ENCODE measurements around the gene ANGPTL8. TPM values are rescaled to one million over a fixed set of nuclear protein-coding genes. Genes with fewer than 3 reads are reported as not detected.

ANGPTL8 gene
- total RNA-seq, 1 donor from 2014 or later, result not detected

DNA sequence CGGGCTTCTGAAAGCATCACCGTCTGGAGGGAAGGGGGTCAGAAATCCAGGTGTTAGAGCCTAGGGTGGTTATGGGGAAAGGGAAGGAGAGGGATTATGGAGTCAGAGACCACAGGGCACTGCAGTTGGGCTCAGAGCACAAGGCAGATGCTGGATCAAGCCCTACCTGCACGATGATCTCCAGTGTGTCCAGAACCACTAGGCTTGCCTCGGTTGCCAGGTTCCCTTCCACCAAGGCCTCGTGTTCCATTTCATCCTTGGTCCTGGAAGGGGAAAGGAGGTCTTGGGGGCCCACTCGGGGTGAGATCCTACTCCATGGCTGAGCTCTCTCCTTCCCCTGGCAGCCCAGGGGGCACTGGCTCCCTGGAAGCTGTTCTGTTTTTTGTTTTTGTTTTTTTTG lies 25.0 kb upstream of the ANGPTL8 start:
- Mint-ChIP-seq H3K9me3 (ENCODE audit: unreplicated experiment) (no peaks in the 10 kb centered on the region), H3K4me3 (ENCODE audit: unreplicated experiment) (no peak overlapping the region), H3K27ac (ENCODE audit: unreplicated experiment) (no peak overlapping the region), H3K36me3 (ENCODE audit: unreplicated experiment) (peaks cover 32% of the 10 kb centered on the region), H3K4me1 (ENCODE audit: unreplicated experiment) (peaks cover 3% of the 10 kb centered on the region), H3K27me3 (ENCODE audit: unreplicated experiment) (no peaks in the 10 kb centered on the region)
- TF ChIP-seq, protein P1, sequence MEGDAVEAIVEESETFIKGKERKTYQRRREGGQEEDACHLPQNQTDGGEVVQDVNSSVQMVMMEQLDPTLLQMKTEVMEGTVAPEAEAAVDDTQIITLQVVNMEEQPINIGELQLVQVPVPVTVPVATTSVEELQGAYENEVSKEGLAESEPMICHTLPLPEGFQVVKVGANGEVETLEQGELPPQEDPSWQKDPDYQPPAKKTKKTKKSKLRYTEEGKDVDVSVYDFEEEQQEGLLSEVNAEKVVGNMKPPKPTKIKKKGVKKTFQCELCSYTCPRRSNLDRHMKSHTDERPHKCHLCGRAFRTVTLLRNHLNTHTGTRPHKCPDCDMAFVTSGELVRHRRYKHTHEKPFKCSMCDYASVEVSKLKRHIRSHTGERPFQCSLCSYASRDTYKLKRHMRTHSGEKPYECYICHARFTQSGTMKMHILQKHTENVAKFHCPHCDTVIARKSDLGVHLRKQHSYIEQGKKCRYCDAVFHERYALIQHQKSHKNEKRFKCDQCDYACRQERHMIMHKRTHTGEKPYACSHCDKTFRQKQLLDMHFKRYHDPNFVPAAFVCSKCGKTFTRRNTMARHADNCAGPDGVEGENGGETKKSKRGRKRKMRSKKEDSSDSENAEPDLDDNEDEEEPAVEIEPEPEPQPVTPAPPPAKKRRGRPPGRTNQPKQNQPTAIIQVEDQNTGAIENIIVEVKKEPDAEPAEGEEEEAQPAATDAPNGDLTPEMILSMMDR (IDR thresholded peaks at IDR 0.05), result no peak
- DNase-seq (ENCODE audit: extremely low spot score, unreplicated experiment), result no peak

DNA sequence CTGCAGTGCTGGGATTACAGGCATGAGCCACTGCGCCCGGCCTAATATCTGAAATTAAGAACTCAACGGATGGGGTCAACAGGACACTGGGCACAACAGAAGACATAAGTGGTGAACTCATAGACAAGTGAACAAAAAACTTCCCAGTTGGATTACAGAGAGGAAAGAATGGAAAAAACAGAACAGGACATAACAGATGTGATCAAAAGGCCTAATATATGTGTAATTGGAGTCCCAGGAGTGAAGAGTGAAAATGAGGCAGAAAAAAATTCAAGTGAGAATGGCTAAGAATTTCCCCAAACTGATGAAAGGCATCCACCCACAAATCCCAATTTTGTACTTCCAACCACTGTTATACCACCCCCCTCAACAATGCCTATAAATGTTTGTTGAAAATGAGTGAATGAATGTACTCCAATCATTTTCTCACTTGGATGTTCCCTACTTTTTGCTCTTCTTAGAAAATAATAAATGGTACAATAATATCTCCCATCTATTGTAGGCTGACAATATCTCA lies 18.3 kb upstream of the ANGPTL8 start:
- Mint-ChIP-seq H3K9me3 (ENCODE audit: unreplicated experiment) (peaks cover 18% of the 10 kb centered on the region), H3K27ac (ENCODE audit: unreplicated experiment) (no peak overlapping the region), H3K4me3 (ENCODE audit: unreplicated experiment) (no peak overlapping the region), H3K27me3 (ENCODE audit: unreplicated experiment) (no peaks in the 10 kb centered on the region), H3K36me3 (ENCODE audit: unreplicated experiment) (peaks cover 42% of the 10 kb centered on the region), H3K4me1 (ENCODE audit: unreplicated experiment) (no peaks in the 10 kb centered on the region)
- TF ChIP-seq, protein P1 (IDR thresholded peaks at IDR 0.05), result no peak
- DNase-seq (ENCODE audit: extremely low spot score, unreplicated experiment), result no peak

DNA sequence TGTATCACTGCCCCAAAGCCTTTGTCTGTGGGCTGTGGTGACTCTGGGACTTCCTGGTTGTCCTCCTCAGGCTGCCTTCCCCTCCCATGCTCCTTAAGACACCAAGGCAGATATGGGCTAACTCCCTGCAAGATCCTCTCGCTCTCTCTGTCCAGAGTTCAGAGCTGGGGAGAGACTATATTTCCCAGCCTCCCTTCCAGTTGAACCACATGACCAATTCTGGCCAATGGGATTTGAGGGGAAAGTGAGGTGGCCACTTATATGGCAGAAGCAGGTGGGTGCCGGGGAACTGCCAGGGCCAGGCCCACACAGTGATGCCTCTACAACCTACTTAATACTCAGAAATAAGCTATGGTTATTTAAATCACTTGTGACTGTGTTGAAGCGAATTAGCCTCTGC lies 16.2 kb upstream of the ANGPTL8 start:
- H3K27me3 Mint-ChIP-seq (ENCODE audit: unreplicated experiment), result no peaks in the 10 kb centered on the region
- H3K4me3 Mint-ChIP-seq (ENCODE audit: unreplicated experiment), result no peak overlapping the region
- TF ChIP-seq, protein P1 (IDR thresholded peaks at IDR 0.05), result no peak
- H3K27ac Mint-ChIP-seq (ENCODE audit: unreplicated experiment), result no peak overlapping the region
- no peak for DNase-seq (ENCODE audit: extremely low spot score, unreplicated experiment)
- peaks cover 36% of the 10 kb centered on the region for H3K36me3 Mint-ChIP-seq (ENCODE audit: unreplicated experiment)
- H3K4me1 Mint-ChIP-seq (ENCODE audit: unreplicated experiment), result no peaks in the 10 kb centered on the region
- peaks cover 18% of the 10 kb centered on the region for H3K9me3 Mint-ChIP-seq (ENCODE audit: unreplicated experiment)

DNA sequence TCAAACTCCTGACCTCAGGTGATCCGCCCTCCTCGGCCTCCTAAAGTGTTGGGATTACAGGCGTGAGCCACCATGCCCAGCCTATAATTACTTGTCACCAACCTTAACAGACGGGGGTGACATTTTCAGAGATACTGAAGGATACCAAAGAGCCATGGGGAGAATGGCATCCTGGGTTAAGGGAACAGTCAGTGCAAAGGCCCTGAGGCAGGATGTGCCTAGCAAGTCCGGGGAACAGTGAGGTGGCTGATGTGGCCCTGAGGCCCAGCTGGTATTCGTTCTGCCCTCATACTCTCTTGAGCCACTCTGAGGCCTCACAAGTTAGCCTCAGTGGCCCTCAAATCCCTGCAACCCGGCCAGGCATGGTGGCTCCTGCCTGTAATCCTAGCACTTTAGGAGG lies 15.0 kb upstream of the ANGPTL8 start:
- TF ChIP-seq, protein P1 (IDR thresholded peaks at IDR 0.05), result no peak
- Mint-ChIP-seq H3K27me3 (ENCODE audit: unreplicated experiment) (no peaks in the 10 kb centered on the region), H3K4me3 (ENCODE audit: unreplicated experiment) (no peak overlapping the region), H3K9me3 (ENCODE audit: unreplicated experiment) (peaks cover 18% of the 10 kb centered on the region), H3K36me3 (ENCODE audit: unreplicated experiment) (peaks cover 36% of the 10 kb centered on the region), H3K27ac (ENCODE audit: unreplicated experiment) (no peak overlapping the region), H3K4me1 (ENCODE audit: unreplicated experiment) (no peaks in the 10 kb centered on the region)
- DNase-seq (ENCODE audit: extremely low spot score, unreplicated experiment), result no peak

DNA sequence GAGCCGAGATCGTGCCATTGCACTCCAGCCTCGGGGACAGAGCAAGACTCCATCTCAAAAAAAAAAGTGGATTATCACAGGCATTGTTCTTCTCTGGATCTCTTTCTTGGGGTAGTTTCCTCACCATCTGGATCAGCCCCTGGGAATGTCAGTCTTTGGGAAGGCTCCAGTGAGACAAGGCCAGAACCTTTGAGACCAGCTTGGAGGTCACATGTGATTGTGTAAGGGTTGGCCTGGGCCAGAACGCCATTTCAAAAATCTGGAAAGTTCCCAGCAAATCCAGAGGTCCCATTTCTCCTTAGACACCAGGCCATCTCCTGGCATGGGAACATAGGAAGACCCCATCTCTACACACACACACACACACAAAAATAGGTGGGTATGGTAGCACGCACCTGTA lies 14.2 kb upstream of the ANGPTL8 start:
- no peaks in the 10 kb centered on the region for H3K4me1 Mint-ChIP-seq (ENCODE audit: unreplicated experiment)
- H3K27ac Mint-ChIP-seq (ENCODE audit: unreplicated experiment), result no peak overlapping the region
- no peak for DNase-seq (ENCODE audit: extremely low spot score, unreplicated experiment)
- H3K9me3 Mint-ChIP-seq (ENCODE audit: unreplicated experiment), result peaks cover 17% of the 10 kb centered on the region
- TF ChIP-seq, protein P1 (IDR thresholded peaks at IDR 0.05), result no peak
- H3K27me3 Mint-ChIP-seq (ENCODE audit: unreplicated experiment), result no peaks in the 10 kb centered on the region
- H3K4me3 Mint-ChIP-seq (ENCODE audit: unreplicated experiment), result no peak overlapping the region
- peaks cover 35% of the 10 kb centered on the region for H3K36me3 Mint-ChIP-seq (ENCODE audit: unreplicated experiment)

All from osteocyte (in vitro differentiated cells).